Neuronal stem cell (in vitro differentiated cells): ENCODE results near the gene GIPR.
A peak's percentile ranks its signal among the peaks of the same experiment; 100 is the strongest.

Source experiments
- DNase-seq: peaks from one replicate; pipeline ENCODE4 v3.0.0-alpha.2; 2013; ENCODE audit warnings: low spot score
- H2AFZ ChIP-seq: one replicate; pipeline ENCODE4 v1.6.1; 2013; ENCODE audit warnings: mild to moderate bottlenecking, low read length, inconsistent platforms
- H2AK5ac ChIP-seq: 2 replicates; pipeline ENCODE4 v1.6.1; 2013; ENCODE audit warnings: low read depth, mild to moderate bottlenecking, inconsistent platforms, low read length, moderate library complexity, mixed read lengths
- H2BK120ac ChIP-seq: 2 replicates; pipeline ENCODE4 v1.6.1; 2013; ENCODE audit warnings: low read depth, mild to moderate bottlenecking, inconsistent platforms, low read length, moderate library complexity, mixed read lengths
- H2BK12ac ChIP-seq: one replicate; pipeline ENCODE4 v1.6.1; 2013; ENCODE audit warnings: low read length, inconsistent platforms
- H2BK15ac ChIP-seq: 2 replicates; pipeline ENCODE4 v1.6.1; 2013; ENCODE audit warnings: mild to moderate bottlenecking, low read length, inconsistent platforms, mixed read lengths
- H2BK5ac ChIP-seq: one replicate; pipeline ENCODE4 v1.6.1; 2013; ENCODE audit warnings: inconsistent platforms, mild to moderate bottlenecking, low read length, moderate library complexity
- H3K14ac ChIP-seq: one replicate; pipeline ENCODE4 v1.6.1; 2013; ENCODE audit warnings: low read length, inconsistent platforms
- H3K18ac ChIP-seq: 2 replicates; pipeline ENCODE4 v1.6.1; 2013; ENCODE audit warnings: low read length, inconsistent platforms
- H3K23ac ChIP-seq: 2 replicates; pipeline ENCODE4 v1.6.1; 2013; ENCODE audit warnings: low read depth, mild to moderate bottlenecking, mixed read lengths, low read length, inconsistent platforms; ENCODE audit not compliant: poor library complexity
- H3K27ac ChIP-seq: replicated peaks from 3 replicates; pipeline ENCODE4 v1.5.1; 2013; ENCODE audit warnings: low read length, inconsistent platforms
- H3K27me3 ChIP-seq, 3 experiments: 2 replicates each; pipeline ENCODE4 v1.6.1; 2013; ENCODE audit warnings: low read length in 3 of 3, mild to moderate bottlenecking in 2 of 3, inconsistent platforms in 1 of 3, low read depth in 1 of 3, mixed read lengths in 1 of 3, moderate library complexity in 1 of 3; ENCODE audit not compliant: control insufficient read depth in 3 of 3, insufficient read depth in 3 of 3
- H3K36me3 ChIP-seq, 2 donors: replicated peaks in 1 of 2; 2 replicates each; pipeline ENCODE4 v1.6.1; 2013; ENCODE audit warnings: low read length in 2 of 2; ENCODE audit not compliant: control insufficient read depth in 2 of 2, insufficient read depth in 2 of 2
- H3K4ac ChIP-seq: 2 replicates; pipeline ENCODE4 v1.6.1; 2013; ENCODE audit warnings: inconsistent platforms, mild to moderate bottlenecking, low read length, moderate library complexity
- H3K4me1 ChIP-seq, 2 donors: 1 replicate in 1 of 2; 2 replicates in 1 of 2; pipeline ENCODE4 v1.6.1; 2013; ENCODE audit warnings: low read length in 2 of 2, low read depth in 1 of 2; ENCODE audit not compliant: control insufficient read depth in 2 of 2, insufficient read depth in 1 of 2
- H3K4me2 ChIP-seq: one replicate; pipeline ENCODE4 v1.6.1; 2013; ENCODE audit warnings: mild to moderate bottlenecking, low read length, inconsistent platforms; ENCODE audit not compliant: insufficient read depth, poor library complexity, severe bottlenecking
- H3K4me3 ChIP-seq, 2 donors: 2 replicates each; pipeline ENCODE4 v1.5.1; 2013; ENCODE audit warnings: low read length in 2 of 2, mild to moderate bottlenecking in 2 of 2, inconsistent platforms in 1 of 2, moderate library complexity in 1 of 2
- H3K79me1 ChIP-seq: one replicate; pipeline ENCODE4 v1.6.1; 2013; ENCODE audit warnings: low read depth, mild to moderate bottlenecking, inconsistent platforms, low read length, moderate library complexity
- H3K9ac ChIP-seq: one replicate; pipeline ENCODE4 v1.6.1; 2013; ENCODE audit warnings: mild to moderate bottlenecking, low read depth, low read length, inconsistent platforms; ENCODE audit not compliant: poor library complexity
- H3K9me3 ChIP-seq, 2 donors: replicated peaks in 1 of 2; 2 replicates each; pipeline versions ENCODE3 to v1.6.1; 2013; ENCODE audit warnings: low read length in 2 of 2, mild to moderate bottlenecking in 2 of 2, inconsistent platforms in 1 of 2, low read depth in 1 of 2, mixed read lengths in 1 of 2, moderate library complexity in 1 of 2; ENCODE audit not compliant: control insufficient read depth in 2 of 2, insufficient read depth in 1 of 2
- H4K8ac ChIP-seq: one replicate; pipeline ENCODE4 v1.6.1; 2013; ENCODE audit warnings: low read depth, mild to moderate bottlenecking, inconsistent platforms, low read length, moderate library complexity
- H4K91ac ChIP-seq: one replicate; pipeline ENCODE4 v1.6.1; 2013; ENCODE audit warnings: low read length, low read depth, mild to moderate bottlenecking, inconsistent platforms; ENCODE audit not compliant: poor library complexity
- WGBS, 2 donors: extraction: QIAGEN DNeasy Blood & Tissue Kit; methylation state at CpG; one replicate each; pipeline ENCODE4 v1.1.7; 2013; ENCODE audit warnings: missing lambda C conversion rate in 2 of 2, mixed read lengths in 1 of 2; ENCODE audit not compliant: insufficient read length in 2 of 2, insufficient replicate concordance in 1 of 2; ENCODE audit errors: extremely low coverage in 2 of 2; 5-methylcytosine and 5-hydroxymethylcytosine counted together

Gene GIPR

DNA sequence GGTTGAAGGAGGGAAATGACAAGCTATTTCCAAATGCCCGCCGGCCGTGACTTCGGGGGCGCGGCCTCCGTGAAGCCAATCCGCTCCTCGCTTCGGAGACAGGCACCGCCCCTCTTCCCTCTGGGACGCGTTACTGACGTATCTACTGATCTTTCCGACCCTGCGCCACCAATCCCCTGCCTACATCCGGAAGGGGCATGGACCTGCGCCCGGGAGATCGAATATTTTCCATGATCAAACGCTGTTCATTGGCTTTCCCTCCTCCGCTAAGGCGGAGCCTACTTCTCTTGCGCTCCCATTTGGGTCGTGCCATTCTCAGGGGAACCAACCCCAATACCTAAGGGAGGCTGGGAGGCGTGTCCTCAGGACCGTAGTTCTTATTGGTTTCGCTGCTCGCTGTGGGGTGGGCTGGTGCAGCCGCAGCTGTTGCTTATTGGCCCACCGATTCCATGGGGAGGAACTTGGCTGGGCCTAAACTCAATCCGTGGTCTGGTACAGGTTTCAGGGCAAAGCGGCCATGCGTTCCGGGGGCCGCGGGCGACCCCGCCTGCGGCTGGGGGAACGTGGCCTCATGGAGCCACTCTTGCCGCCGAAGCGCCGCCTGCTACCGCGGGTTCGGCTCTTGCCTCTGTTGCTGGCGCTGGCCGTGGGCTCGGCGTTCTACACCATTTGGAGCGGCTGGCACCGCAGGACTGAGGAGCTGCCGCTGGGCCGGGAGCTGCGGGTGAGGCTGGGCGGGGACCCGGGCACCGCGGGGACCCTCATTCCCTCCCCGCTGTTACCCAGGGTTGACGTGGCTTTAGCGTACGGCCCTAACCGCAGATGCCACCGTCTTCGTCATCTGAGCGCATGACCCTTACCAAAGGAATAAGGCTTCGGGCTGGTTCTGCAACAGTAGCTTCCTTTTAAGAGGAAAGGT is 24.4 kb downstream of the GIPR start, which contains the start of gene QPCTL:
QPCTL (plus strand) TSS at position 480 of the 919 bp plus-strand sequence; CDS start at position 518, 38 bp downstream.
- no CpG with 5 or more reads among the region's 70 CpGs for WGBS, 2 donors
- H2BK120ac ChIP-seq = no peak within 1 kb of the TSS
- no peak within 1 kb of the TSS for H4K91ac ChIP-seq
- peak within 1 kb of the TSS; percentile 88 for H2BK5ac ChIP-seq
- no peak within 1 kb of the TSS for H4K8ac ChIP-seq
- peak; percentile 99 for DNase-seq
- no peak within 1 kb of the TSS for H2BK15ac ChIP-seq
- peak within 1 kb of the TSS; percentile 96 for H3K9ac ChIP-seq
- H2AFZ ChIP-seq = peak within 1 kb of the TSS; percentile 89
- peak within 1 kb of the TSS; percentile 91 for H3K18ac ChIP-seq
- H3K14ac ChIP-seq = no peak within 1 kb of the TSS
- H3K27ac ChIP-seq = peak within 1 kb of the TSS; percentile 87
- peaks cover 20 to 47% of the 10 kb centered on the region in 2 donors for H3K36me3 ChIP-seq
- no peak within 1 kb of the TSS for H2BK12ac ChIP-seq
- H3K4ac ChIP-seq = no peak within 1 kb of the TSS
- H3K4me1 ChIP-seq = peaks cover 2 to 3% of the 10 kb centered on the region in 2 donors
- peak within 1 kb of the TSS; percentile 99 for H3K23ac ChIP-seq
- peak within 1 kb of the TSS; percentile 92 for H3K4me2 ChIP-seq
- no peaks in the 10 kb centered on the region for H3K9me3 ChIP-seq
- peaks cover 5% of the 10 kb centered on the region for H3K79me1 ChIP-seq
- H3K4me3 ChIP-seq = peak within 1 kb of the TSS; percentile 58 to 97
- H2AK5ac ChIP-seq = peak within 1 kb of the TSS; percentile 86
- H3K27me3 ChIP-seq = no peaks in the 10 kb centered on the region

- peak overlapping the region; percentile 72 for H3K18ac ChIP-seq
- no peak overlapping the region for H2BK12ac ChIP-seq
- no peak overlapping the region for H3K4ac ChIP-seq
- peaks cover 15 to 45% of the 10 kb centered on the region in 2 donors for H3K36me3 ChIP-seq
- H2BK120ac ChIP-seq = no peak overlapping the region
- peak overlapping the region; percentile 64 for H3K27ac ChIP-seq
- H3K4me3 ChIP-seq = peak overlapping the region; percentile 58 to 97
- H3K9me3 ChIP-seq = no peaks in the 10 kb centered on the region
- peak overlapping the region; percentile 89 for H2AFZ ChIP-seq
- no peak overlapping the region for H3K14ac ChIP-seq
- no peak overlapping the region for H2AK5ac ChIP-seq
- no CpG with 5 or more reads among the region's 22 CpGs for WGBS, 2 donors
- H3K27me3 ChIP-seq = no peaks in the 10 kb centered on the region
- no peak for DNase-seq
- H2BK15ac ChIP-seq = no peak overlapping the region
- no peak overlapping the region for H3K23ac ChIP-seq
- peaks cover 5% of the 10 kb centered on the region for H3K79me1 ChIP-seq
- H4K91ac ChIP-seq = no peak overlapping the region
- H4K8ac ChIP-seq = no peak overlapping the region
- peak overlapping the region; percentile 88 for H2BK5ac ChIP-seq
- H3K4me2 ChIP-seq = peak overlapping the region; percentile 92
- peaks cover 2 to 3% of the 10 kb centered on the region in 2 donors for H3K4me1 ChIP-seq
- peak overlapping the region; percentile 93 for H3K9ac ChIP-seq
Measured at GRCh38 chr19:45693106-45693788, 25.2 kb downstream of the GIPR start.

DNA sequence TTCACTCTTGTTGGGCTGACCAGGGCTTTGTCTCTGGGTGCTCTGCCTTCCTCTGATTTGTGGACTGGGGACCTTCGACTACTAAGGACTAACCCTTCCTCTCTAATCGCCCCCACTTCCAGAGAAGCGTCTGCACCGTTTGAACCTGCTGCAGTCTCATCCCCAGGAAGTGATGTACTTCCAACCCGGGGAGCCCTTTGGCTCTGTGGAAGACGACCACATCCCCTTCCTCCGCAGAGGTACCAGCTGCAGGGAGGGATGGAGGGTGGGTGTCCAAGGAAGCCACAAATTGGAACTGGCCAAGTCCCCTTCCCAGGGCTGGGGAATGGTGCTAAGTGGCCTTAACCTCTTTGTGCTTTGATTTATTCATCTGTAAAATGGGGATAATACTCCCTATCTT is 33.7 kb downstream of the GIPR start:
- DNase-seq = no peak
- H4K91ac ChIP-seq = no peak overlapping the region
- H2AK5ac ChIP-seq = no peak overlapping the region

GRCh38 chr19:45705115-45705514 is 37.1 kb downstream of the GIPR start:
- H3K14ac ChIP-seq = no peak overlapping the region
- WGBS, 2 donors = no CpG with 5 or more reads among the region's 9 CpGs
- H3K9me3 ChIP-seq = peaks cover 0 to 5% of the 10 kb centered on the region in 2 donors

More for the DNA sequence above, 33.7 kb downstream of the GIPR start:
- H3K27ac ChIP-seq = no peak overlapping the region
- H2BK5ac ChIP-seq = no peak overlapping the region
- no peak overlapping the region for H4K8ac ChIP-seq
- H3K18ac ChIP-seq = no peak overlapping the region
- H3K36me3 ChIP-seq = peaks cover 20 to 37% of the 10 kb centered on the region in 2 donors
- H3K4me1 ChIP-seq = no peaks in the 10 kb centered on the region
- H2BK12ac ChIP-seq = no peak overlapping the region
- peaks cover 2% of the 10 kb centered on the region for H3K79me1 ChIP-seq
- H3K14ac ChIP-seq = no peak overlapping the region
- no CpG with 5 or more reads among the region's 7 CpGs for WGBS, 2 donors
- H2BK15ac ChIP-seq = no peak overlapping the region
- H3K4ac ChIP-seq = no peak overlapping the region
- H3K9me3 ChIP-seq = peaks cover 0 to 3% of the 10 kb centered on the region in 2 donors
- H3K9ac ChIP-seq = no peak overlapping the region
- H3K23ac ChIP-seq = no peak overlapping the region
- no peak overlapping the region for H3K4me3 ChIP-seq
- no peak overlapping the region for H2BK120ac ChIP-seq
- no peak overlapping the region for H2AFZ ChIP-seq
- no peak overlapping the region for H3K4me2 ChIP-seq
- H3K27me3 ChIP-seq = no peaks in the 10 kb centered on the region

More at GRCh38 chr19:45705115-45705514, 37.1 kb downstream of the GIPR start:
- Histone ChIP-seq H3K36me3 (peaks cover 19 to 31% of the 10 kb centered on the region in 2 donors), H3K23ac (no peak overlapping the region), H3K4me2 (no peak overlapping the region), H2BK15ac (no peak overlapping the region), H4K91ac (no peak overlapping the region), H4K8ac (no peak overlapping the region), H2BK5ac (no peak overlapping the region), H3K18ac (no peak overlapping the region), H3K4me3 (no peak overlapping the region), H2BK12ac (no peak overlapping the region), H3K79me1 (peaks cover 2% of the 10 kb centered on the region), H3K27me3 (no peaks in the 10 kb centered on the region), H3K4me1 (peaks cover 0 to 3% of the 10 kb centered on the region in 2 donors), H3K4ac (no peak overlapping the region), H3K9ac (no peak overlapping the region), H2AK5ac (no peak overlapping the region), H2BK120ac (no peak overlapping the region), H3K27ac (no peak overlapping the region), H2AFZ (no peak overlapping the region)
- no peak for DNase-seq
